ENCODE data around the gene AP3S2. TPM values are rescaled to one million over a fixed set of nuclear protein-coding genes. Genes with fewer than 3 reads are reported as not detected.
"Not testable (repeated sequence)": the region's sequence is repeated elsewhere in the genome, so short reads cannot be mapped to it uniquely, and the experiment has no call there.

The AP3S2 gene
- total RNA-seq, 6 experiments from 2014 or later, result 30.9 to 37.9 (median 33.4) TPM

DNA sequence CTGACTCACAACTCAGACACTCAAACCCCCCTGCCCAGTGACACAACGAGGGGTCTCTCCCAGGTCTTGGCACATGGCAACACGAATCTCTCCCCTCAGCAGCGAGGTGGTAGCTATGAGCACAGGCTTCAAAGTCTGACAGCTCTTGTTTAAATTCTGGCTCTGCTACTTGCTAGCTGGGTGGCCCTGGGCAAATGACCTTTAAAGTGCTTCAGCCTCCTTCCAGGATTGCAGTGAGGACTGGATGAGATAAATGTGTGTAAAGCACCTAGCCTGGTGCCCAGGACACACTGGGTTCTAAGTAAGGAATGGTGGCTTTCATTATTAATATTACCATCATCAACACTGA lies 56.0 kb downstream of the AP3S2 start:
- DNase-seq, result no peak
- Mint-ChIP-seq H3K27ac (peak overlapping the region; percentile 96), H3K9me3 (no peaks in the 10 kb centered on the region), H3K27me3 (ENCODE audit: insufficient read depth) (peaks cover 5% of the 10 kb centered on the region), H3K36me3 (ENCODE audit: low read depth) (peaks cover 41% of the 10 kb centered on the region), H3K4me3 (peak overlapping the region; percentile 81), H3K4me1 (ENCODE audit: low read depth) (peaks cover 58% of the 10 kb centered on the region)
- TF ChIP-seq, protein P1, sequence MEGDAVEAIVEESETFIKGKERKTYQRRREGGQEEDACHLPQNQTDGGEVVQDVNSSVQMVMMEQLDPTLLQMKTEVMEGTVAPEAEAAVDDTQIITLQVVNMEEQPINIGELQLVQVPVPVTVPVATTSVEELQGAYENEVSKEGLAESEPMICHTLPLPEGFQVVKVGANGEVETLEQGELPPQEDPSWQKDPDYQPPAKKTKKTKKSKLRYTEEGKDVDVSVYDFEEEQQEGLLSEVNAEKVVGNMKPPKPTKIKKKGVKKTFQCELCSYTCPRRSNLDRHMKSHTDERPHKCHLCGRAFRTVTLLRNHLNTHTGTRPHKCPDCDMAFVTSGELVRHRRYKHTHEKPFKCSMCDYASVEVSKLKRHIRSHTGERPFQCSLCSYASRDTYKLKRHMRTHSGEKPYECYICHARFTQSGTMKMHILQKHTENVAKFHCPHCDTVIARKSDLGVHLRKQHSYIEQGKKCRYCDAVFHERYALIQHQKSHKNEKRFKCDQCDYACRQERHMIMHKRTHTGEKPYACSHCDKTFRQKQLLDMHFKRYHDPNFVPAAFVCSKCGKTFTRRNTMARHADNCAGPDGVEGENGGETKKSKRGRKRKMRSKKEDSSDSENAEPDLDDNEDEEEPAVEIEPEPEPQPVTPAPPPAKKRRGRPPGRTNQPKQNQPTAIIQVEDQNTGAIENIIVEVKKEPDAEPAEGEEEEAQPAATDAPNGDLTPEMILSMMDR (IDR thresholded peaks at IDR 0.05), result no peak

DNA sequence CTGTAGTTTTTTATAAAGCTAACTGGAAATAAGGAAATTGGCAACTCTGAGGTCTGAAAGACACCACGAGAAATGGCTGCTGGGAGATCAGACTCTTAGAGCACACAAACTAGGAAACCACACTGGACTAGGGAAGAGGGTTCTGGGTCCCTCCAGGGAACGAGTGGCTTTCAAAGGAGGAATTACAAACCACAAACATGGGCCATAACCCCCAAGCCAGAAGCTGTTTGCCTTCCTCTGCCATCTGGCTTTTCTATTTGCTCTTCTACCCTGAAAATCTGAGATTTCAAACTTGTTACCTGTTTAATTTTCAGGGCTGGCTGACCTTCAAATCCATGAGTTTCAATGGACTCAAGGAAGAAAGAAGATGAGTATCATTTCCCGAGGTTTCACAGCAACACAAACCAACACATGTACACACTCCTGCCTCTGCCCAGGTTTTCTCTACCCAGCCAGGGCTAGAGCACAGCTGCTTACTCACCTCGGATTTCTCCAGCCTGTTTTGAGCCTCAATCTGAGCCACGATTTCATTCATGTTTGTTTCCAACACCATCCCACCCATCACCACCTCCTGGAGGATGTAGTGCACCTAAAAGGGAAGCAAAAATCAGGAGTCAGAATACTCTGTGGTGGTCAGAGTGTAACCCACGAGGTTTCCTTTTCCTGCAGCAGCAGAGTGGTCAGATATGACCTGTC lies 56.5 kb downstream of the AP3S2 start:
- Mint-ChIP-seq H3K4me1 (ENCODE audit: low read depth) (peaks cover 57% of the 10 kb centered on the region), H3K4me3 (peak overlapping the region; percentile 81), H3K36me3 (ENCODE audit: low read depth) (peaks cover 39% of the 10 kb centered on the region), H3K9me3 (no peaks in the 10 kb centered on the region), H3K27ac (peak overlapping the region; percentile 96), H3K27me3 (ENCODE audit: insufficient read depth) (peaks cover 5% of the 10 kb centered on the region)
- TF ChIP-seq, protein P1 (IDR thresholded peaks at IDR 0.05), result no peak
- DNase-seq, result peak; percentile 60

DNA sequence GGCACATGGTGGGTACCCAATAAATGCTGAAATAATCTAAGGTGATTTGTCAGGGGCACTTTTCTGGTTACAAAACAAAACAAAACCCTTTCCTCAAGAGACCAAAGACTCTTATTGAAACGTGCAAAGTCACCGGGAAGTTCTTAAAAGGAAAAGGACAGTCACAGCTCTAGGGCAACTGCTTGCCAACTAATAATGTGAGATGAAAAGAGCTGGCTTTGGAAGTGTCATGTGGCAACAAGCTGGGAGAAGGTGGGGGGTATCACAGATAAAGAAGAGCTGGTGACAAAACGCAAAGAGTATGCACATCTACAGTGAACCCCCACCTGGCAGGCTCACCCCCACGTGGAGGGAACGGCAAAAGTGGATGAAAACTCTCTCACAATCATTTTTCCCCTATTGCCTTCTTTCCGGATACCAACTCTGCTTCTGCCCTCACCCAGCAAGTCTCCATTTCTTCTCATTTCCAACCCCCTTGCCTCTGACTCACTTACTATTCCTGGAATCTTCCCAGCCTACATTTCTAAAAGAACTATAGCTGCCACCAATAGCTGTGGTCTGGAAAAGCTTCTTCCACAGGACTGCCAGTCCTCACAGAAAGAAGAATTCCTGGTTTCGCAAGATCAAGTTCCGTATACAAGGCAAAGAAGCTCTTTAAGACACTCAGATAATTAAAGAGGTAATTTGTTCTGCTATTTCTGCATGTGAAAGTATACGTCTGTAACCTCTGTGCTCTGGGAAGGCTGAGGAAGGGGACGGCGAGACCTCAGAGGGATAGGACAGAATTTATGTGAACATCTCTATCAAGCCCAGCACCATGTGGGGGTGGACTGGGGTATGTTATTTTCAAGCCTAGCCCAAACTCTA lies 57.3 kb downstream of the AP3S2 start:
- H3K9me3 Mint-ChIP-seq, result no peaks in the 10 kb centered on the region
- TF ChIP-seq, protein P1 (IDR thresholded peaks at IDR 0.05), result no peak
- peak overlapping the region; percentile 81 for H3K4me3 Mint-ChIP-seq

DNA sequence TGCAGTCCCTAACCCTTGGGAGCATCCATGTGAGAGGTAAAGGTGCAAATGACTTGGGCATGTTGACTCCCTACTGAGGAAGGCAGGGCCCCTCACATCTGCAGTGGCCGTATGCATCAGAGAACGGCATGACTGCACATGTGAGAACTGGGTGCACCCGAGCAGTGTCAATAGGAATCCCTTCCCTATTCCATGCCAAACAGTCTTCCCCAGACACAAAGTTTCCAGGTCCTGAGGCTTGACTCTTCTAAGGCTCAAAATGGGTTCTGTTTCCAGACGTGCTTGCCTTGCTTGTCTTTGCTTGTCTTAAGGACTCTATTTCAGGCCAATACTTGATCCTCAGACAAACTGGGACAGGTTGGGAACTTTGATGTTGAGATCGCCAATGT lies 58.6 kb downstream of the AP3S2 start:
- H3K27ac Mint-ChIP-seq, result peak overlapping the region; percentile 96
- no peaks in the 10 kb centered on the region for H3K9me3 Mint-ChIP-seq
- peaks cover 31% of the 10 kb centered on the region for H3K36me3 Mint-ChIP-seq (ENCODE audit: low read depth)
- H3K4me1 Mint-ChIP-seq (ENCODE audit: low read depth), result peaks cover 44% of the 10 kb centered on the region
- DNase-seq, result no peak
- H3K27me3 Mint-ChIP-seq (ENCODE audit: insufficient read depth), result peaks cover 3% of the 10 kb centered on the region; the same call in 1 of the 2 replicates
- TF ChIP-seq, protein P1 (IDR thresholded peaks at IDR 0.05), result no peak
- H3K4me3 Mint-ChIP-seq, result no peak overlapping the region

More for the DNA sequence above, 57.3 kb downstream of the AP3S2 start:
- Mint-ChIP-seq H3K36me3 (ENCODE audit: low read depth) (peaks cover 32% of the 10 kb centered on the region), H3K27me3 (ENCODE audit: insufficient read depth) (peaks cover 3% of the 10 kb centered on the region; the same call in 1 of the 2 replicates), H3K27ac (peak overlapping the region; percentile 96), H3K4me1 (ENCODE audit: low read depth) (peaks cover 49% of the 10 kb centered on the region)
- peak; percentile 96 for DNase-seq

DNA sequence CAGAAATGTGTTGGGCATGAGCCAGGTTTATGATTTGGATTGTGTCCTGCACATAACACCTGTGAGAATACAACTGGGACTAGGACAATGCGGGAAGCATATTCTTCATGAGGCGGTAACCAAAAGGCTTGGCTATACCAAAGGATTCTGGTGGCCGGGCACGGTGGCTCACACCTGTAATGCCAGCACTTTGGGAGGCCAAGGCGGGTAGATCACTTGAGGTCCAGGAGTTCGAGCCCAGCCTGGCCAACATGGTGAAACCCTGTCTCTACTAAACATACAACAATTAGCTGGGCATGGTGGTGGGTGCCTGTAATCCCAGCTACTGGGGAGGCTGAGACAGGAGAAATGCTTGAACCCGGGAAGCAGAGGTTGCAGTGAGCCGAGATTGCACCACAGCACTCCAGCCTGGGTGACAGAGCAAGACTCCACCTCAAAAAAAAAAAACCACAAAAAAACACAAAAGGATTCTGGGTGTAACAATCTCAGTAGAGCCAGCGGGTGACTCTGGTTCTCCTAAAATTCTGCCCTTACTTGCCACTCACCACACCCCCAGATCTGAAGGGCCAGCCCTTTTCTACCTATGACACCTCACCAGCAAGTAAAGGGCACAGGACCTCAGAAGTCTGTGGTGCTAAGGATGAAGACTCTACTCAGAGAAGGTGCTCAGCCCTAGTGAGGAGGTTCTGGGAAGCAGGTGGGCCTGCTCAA lies 59.2 kb downstream of the AP3S2 start:
- not testable (repeated sequence) for H3K27me3 Mint-ChIP-seq (ENCODE audit: insufficient read depth); H3K4me3 Mint-ChIP-seq; DNase-seq; H3K9me3 Mint-ChIP-seq
- Mint-ChIP-seq H3K36me3 (ENCODE audit: low read depth) (peaks cover 36% of the 10 kb centered on the region), H3K4me1 (ENCODE audit: low read depth) (peaks cover 49% of the 10 kb centered on the region), H3K27ac (peak overlapping the region; percentile 46; the same call in 1 of the 2 replicates)

Measured in HFFc6 (cell line).